ENCODE measurements around the gene DNASE2B.

GRCh38 chr1:84352298-84353106 is 45.8 kb upstream of the DNASE2B start:
- TF ChIP-seq CTCF (IDR thresholded peaks at IDR 0.05 in 4 of 5, conservative IDR thresholded peaks at IDR 0.05 in 1 of 5) = no peak
- TF ChIP-seq POLR2A (IDR thresholded peaks at IDR 0.05) = no peak
